Measurements from ENCODE around the gene ATAD3C. TPM values are rescaled to one million over a fixed set of nuclear protein-coding genes. Genes with fewer than 3 reads are reported as not detected.
"Not testable (repeated sequence)": the region's sequence is repeated elsewhere in the genome, so short reads cannot be mapped to it uniquely, and the experiment has no call there.

ATAD3C gene
- polyA plus RNA-seq, 1 donor, result 1.7 TPM

DNA sequence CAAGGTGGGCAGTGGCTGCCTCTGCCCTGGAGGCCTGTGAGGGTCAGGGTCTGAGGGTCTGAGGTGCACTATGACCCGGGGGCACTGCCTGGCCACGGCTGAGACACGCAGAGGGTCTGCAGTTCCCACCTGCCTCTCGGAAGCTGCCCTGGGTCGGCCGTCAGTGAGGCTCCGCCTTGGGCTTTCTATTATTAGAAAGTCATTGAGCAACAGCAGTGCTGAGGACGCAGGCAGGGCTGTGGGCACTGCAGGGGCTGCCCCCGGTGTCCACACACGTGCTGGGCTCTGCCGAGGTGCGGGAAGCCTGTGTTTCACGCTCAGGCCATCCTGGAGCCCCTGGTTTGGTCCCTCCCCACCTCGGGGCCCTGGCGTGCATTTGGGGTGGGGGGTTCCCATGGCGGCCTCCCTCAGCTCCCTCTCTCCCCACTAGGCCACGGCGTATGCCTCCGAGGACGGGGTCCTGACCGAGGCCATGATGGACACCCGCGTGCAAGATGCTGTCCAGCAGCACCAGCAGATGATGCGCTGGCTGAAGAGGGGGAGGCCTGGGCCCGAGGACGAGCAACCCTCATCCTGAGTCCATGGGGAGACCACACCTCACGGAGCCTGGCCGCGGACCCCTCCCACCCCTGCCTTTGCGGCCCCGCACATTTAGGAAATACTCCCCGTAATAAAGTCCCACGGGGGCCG is 59.4 kb downstream of the ATAD3C start:
- not testable (repeated sequence) for DNase-seq

DNA sequence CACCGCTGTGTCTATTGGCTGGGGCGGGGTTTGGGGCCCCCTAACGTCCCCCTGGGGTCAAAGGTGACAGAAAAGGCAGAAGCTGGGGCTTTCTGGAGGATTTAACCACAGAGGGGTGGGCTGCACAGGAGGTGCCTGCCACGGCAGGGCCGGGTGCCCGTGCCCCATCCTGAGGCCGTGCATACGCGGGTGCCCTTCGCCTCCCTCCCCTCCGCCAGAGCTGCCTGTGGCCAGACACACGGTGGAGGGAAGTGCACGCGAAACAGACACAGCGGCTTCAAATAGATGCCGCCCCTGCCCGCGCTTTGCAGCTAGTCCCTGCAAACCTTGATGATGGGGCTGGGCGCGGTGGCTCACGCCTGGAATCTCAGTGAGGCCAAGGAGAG is 60.0 kb downstream of the ATAD3C start:
- not testable (repeated sequence) for DNase-seq

DNA sequence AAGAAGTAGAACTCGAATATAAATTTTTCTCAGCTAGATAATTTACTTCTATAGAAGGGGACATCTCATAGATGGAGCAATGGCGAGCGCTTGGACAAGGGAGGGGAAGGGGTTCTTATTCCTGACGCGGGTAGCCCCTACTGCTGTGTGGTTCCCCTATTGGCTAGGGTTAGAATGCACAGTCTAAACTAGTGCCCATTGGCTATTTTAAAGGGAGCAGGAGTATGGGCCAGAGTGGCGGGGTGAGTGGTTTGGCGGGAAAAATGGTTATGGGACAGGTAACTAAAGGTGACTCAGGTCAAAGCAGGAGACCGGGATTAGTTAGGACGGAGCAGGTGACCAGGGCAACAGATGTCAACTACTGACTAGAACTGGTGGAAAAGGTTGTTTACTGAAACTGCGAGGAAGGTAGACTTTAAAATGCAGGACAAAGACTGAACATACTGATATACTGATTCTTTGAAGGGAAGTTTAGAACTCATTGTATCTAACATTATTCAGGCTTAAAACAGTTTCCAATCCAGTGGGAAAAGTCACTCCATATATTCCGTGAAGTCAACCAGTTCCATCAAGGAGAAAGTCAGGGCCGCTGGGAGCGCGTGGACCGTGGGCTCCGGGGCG is 61.5 kb downstream of the ATAD3C start:
- peak; percentile 8 for DNase-seq

DNA sequence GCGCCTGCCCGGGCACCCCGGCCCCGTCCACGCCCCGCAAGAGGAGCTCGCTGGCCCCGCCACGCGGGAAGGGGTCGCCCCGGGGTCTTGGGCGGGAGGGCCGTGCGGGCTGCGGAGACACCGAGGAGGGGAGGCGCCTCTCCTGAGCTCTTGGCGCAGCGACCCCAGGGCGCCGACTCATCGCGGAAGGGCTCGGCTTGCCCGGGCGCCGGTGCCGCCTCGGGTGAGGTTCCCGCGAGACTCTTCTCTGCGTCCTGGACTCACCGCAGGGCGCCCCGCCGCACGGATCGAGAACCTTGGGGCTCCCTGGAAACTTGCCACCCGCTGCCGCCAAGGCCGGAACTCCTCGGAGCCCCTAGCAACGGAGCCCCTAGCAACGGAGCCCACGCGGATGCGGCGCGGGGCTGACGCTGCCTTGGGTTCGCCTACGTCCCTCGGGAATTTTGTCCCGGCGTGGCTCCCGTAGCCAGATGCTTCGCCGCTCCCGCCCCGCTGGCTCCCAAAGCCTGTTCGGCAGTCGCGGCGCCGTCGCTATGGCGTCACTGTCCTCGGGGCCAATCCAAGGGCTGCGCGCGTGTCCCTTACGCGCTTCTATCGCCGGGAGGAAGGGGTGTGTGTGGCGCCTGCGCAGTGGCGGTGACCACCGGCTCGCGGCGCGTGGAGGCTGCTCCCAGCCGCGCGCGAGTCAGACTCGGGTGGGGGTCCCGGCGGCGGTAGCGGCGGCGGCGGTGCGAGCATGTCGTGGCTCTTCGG is 62.2 kb downstream of the ATAD3C start, which contains the start of gene ATAD3A:
ATAD3A (plus strand) TSS at position 630 of the 753 bp plus-strand sequence; CDS start at position 737, 107 bp downstream.
- DNase-seq, result peak; percentile 97

DNA sequence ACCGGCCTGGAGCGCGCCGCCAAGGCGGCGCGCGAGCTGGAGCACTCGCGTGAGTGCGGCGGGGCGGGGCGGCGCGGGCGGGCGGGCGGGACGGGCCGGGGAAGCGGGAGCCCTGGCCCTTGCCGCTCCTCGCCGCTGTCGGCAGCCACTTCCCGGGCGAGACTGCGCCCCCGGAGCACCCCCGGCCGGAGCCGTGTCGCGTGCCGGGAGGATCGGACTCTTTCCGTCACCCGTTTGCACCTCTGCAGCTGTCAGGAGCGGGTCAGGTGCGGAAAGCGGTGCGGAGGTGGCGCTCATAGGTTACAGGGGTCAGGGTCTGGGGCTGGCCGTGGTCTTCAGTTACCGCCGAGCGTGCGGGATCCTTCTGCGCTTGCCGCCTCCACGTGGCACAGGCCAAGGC is 62.9 kb downstream of the ATAD3C start:
- not testable (repeated sequence) for DNase-seq

DNA sequence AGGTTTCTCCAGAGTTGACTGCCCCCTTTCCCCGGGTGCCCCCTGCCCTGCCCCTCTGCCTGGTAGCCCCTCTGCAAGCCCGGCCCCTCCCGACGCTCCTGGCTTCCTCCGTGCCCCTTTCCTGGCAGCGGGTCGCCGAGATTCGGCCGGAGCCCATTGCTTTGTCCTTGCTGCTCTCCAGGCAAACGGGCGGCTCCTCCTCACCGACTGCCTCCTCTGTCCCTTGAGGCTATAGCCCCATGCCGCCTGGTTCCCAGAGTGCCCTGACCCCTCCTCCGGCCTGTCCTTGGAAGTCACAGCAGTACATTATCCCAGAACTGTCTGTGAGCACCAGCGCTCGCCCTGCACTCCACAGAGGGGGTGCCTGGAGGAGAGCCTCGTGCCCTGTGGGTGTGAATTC is 64.2 kb downstream of the ATAD3C start:
- not testable (repeated sequence) for DNase-seq

DNA sequence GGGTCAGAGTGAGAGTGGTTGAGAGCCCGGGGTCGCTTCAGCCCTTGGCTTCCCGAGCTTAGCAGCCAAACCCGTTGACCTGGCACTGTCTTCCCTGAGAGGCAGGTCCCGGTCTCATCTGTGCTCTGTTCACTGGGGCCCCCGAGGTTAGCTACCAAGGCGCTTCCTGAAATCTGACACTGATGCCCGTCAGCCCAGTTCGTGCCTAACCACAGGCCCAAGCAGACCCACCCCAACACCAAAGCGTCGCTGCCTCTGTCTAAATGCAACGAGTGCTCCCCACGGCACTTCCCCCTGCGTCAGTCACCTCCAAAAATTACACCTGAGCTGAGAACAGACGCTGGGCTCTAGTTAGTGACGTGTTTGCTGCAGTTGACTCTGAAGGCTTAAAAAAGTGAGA is 64.9 kb downstream of the ATAD3C start:
- DNase-seq, result not testable (repeated sequence)

DNA sequence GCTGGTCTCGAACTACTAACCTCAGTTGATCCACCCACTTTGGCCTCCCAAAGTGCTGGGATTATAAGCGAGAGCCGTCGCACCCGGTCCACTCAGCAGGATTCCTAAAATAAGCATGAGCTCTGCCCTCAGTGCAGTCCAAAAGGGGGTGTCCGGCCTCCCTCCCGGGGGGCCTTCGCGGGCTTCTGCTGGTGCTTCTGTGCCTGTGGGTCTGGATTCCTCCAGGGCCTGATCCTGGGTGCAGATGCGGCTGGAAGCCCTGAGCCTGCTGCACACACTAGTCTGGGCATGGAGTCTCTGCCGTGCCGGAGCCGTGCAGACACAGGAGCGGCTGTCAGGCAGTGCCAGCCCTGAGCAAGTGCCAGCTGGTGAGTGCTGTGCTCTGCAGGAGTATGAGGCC is 67.4 kb downstream of the ATAD3C start:
- DNase-seq, result not testable (repeated sequence)

DNA sequence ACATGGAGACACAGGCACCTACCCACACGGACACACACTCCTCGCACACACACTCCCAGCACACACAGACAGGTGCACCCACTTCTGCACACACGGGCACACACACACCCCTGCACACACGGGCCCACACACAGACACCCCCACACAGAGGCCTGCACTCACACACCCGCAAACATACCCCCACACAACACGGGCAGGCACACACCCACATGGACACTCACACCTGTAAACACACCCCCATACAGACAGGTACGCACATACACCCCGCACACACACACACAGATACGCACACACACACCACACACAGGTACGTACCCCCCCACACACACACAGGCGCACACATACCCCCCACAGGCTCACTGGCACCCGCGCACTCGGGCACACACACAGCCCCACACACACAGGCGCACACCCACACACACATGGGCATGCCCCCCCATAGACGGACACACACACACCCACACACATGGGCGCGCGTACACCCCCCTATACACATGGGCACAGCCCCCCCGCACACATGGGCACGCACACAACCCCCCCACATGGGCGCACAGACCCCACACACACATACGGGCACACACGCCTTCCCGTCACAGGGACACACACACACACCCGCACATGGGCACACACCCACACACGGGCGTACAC is 68.6 kb downstream of the ATAD3C start:
- no peak for DNase-seq

DNA sequence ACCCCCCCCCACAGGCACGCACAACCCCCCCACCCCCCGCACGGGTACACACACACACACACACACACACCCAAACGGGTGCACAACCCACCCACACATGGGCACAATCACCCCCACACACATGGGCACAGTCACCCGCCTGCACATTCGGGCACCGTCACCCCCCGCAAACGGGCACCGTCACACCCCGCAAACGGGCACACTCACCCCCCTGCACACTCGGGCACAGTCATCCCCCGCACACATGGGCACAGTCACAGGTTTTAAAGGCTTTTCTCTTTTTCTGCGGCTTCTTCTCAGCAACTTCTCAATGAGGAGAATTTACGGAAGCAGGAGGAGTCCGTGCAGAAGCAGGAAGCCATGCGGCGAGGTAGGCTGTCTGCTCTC is 69.1 kb downstream of the ATAD3C start:
- DNase-seq, result not testable (repeated sequence)

Other genes with a start within 250 kb of the ATAD3C start
- gene TNFRSF18, start 243.1 kb upstream of the ATAD3C start, polyA plus RNA-seq (ENCODE audit: insufficient read length), result 0.38 TPM
- gene TNFRSF4, start 235.5 kb upstream of the ATAD3C start, polyA plus RNA-seq (ENCODE audit: insufficient read length), result 1.0 TPM
- gene SDF4, start 217.7 kb upstream of the ATAD3C start, polyA plus RNA-seq (ENCODE audit: insufficient read length), result 109 TPM
- gene B3GALT6, start 217.5 kb upstream of the ATAD3C start, polyA plus RNA-seq (ENCODE audit: insufficient read length), result 19.0 TPM
- 8.2 TPM for gene C1QTNF12, start 203.0 kb upstream of the ATAD3C start, polyA plus RNA-seq (ENCODE audit: insufficient read length)
- 55.7 TPM for gene UBE2J2, start 175.8 kb upstream of the ATAD3C start, polyA plus RNA-seq (ENCODE audit: insufficient read length)
- 4.9 TPM for gene SCNN1D, start 169.3 kb upstream of the ATAD3C start, polyA plus RNA-seq (ENCODE audit: insufficient read length)
- gene ACAP3, start 141.8 kb upstream of the ATAD3C start, polyA plus RNA-seq (ENCODE audit: insufficient read length), result 25.2 TPM
- 6.9 TPM for gene PUSL1, start 141.1 kb upstream of the ATAD3C start, polyA plus RNA-seq (ENCODE audit: insufficient read length)
- gene INTS11, start 125.0 kb upstream of the ATAD3C start, polyA plus RNA-seq (ENCODE audit: insufficient read length), result 119 TPM
- 10.8 TPM for gene CPTP, start 124.9 kb upstream of the ATAD3C start, polyA plus RNA-seq (ENCODE audit: insufficient read length)
- 0.37 TPM for gene TAS1R3, start 118.4 kb upstream of the ATAD3C start, polyA plus RNA-seq (ENCODE audit: insufficient read length)
- gene DVL1, start 100.3 kb upstream of the ATAD3C start, polyA plus RNA-seq (ENCODE audit: insufficient read length), result 22.0 TPM
- gene MXRA8, start 91.1 kb upstream of the ATAD3C start, polyA plus RNA-seq (ENCODE audit: insufficient read length), result 147 TPM
- 50.6 TPM for gene AURKAIP1, start 74.5 kb upstream of the ATAD3C start, polyA plus RNA-seq (ENCODE audit: insufficient read length)
- gene CCNL2, start 50.4 kb upstream of the ATAD3C start, polyA plus RNA-seq (ENCODE audit: insufficient read length), result 353 TPM
- gene MRPL20, start 42.4 kb upstream of the ATAD3C start, polyA plus RNA-seq (ENCODE audit: insufficient read length), result 111 TPM
- gene ANKRD65, start 28.4 kb upstream of the ATAD3C start, polyA plus RNA-seq (ENCODE audit: insufficient read length), result 8.5 TPM
- 36.0 TPM for gene VWA1, start 14.0 kb upstream of the ATAD3C start, polyA plus RNA-seq (ENCODE audit: insufficient read length)
- gene ATAD3B, start 22.1 kb downstream of the ATAD3C start, polyA plus RNA-seq (ENCODE audit: insufficient read length), result 19.5 TPM
- 21.5 TPM for gene ATAD3A, start 62.5 kb downstream of the ATAD3C start, polyA plus RNA-seq (ENCODE audit: insufficient read length)
- 3.7 TPM for gene TMEM240, start 90.9 kb downstream of the ATAD3C start, polyA plus RNA-seq (ENCODE audit: insufficient read length)
- 82.2 TPM for gene SSU72, start 125.2 kb downstream of the ATAD3C start, polyA plus RNA-seq (ENCODE audit: insufficient read length)
- 2.4 TPM for gene FNDC10, start 150.4 kb downstream of the ATAD3C start, polyA plus RNA-seq (ENCODE audit: insufficient read length)
- gene MIB2, start 165.8 kb downstream of the ATAD3C start, polyA plus RNA-seq (ENCODE audit: insufficient read length), result 34.7 TPM
- gene MMP23B, start 182.5 kb downstream of the ATAD3C start, polyA plus RNA-seq (ENCODE audit: insufficient read length), result 14.9 TPM
- 44.5 TPM for gene CDK11B, start 209.3 kb downstream of the ATAD3C start, polyA plus RNA-seq (ENCODE audit: insufficient read length)
- gene SLC35E2B, start 243.1 kb downstream of the ATAD3C start, polyA plus RNA-seq (ENCODE audit: insufficient read length), result 87.3 TPM

Measured in left kidney (tissue), 2 donors.